ENCODE data around the gene EYA2.

DNA sequence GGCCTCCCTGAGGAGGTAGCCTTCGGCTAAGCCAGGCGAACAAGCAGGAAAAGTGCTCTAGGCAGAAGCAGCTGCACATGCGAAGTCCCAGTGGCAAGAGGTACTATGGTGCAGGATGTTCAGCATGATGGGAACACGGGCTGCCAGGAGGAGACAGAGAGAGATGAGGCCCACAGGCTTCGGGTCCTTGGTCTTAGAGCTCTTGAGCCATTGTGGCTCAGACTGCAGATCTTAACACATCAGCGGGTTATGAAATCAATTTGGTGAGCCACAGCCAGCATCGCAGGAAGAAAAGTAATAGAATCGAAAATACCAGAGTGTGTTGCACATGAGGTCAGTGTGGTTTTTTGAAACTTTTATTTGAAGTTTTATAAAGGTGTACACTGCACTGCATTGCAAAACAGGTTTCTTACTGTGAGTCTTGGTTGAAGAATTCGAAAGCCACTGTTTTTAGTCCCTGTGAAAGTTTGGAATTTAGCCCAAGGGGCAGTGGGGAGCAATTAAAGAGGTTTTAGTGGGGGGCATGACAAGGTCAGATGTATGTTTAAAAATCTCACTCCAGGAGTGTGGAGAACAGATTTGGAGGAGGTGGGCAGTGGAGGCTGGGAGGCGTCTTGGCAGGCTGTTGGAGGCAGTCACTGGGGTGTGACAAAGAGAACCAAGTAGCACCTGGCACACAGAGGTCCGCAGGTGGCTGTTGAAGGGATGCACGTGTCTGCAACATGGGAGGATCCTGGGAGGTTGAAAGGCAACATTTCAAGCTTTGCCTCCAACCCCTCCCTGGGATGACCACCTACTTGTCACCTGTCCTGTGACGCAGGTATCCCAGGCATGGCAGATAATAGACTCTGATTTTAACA lies 69.3 kb downstream of the EYA2 start:
- TF ChIP-seq CTCF (IDR thresholded peaks at IDR 0.05) (no peak), POLR2A (IDR thresholded peaks at IDR 0.05) (no peak)
